Activated naive CD4-positive, alpha-beta T cell treated with anti-CD3 and anti-CD28 coated beads for 36 hours (primary cell): ENCODE data around the gene SPATS1. TPM values are rescaled to one million over a fixed set of nuclear protein-coding genes. Genes with fewer than 3 reads are reported as not detected.
"Not testable (repeated sequence)": the region's sequence is repeated elsewhere in the genome, so short reads cannot be mapped to it uniquely, and the experiment has no call there.

ENCODE experiments used
- CTCF ChIA-PET: fragments of 350-600 bp; sonication (Branson Sonifier 250); formaldehyde crosslinking; loops from one replicate; lab custom pipeline; 2021; ENCODE audit warnings: antibody characterized with exemption; lab: Charles Lee
- DNase-seq: peaks from one replicate; pipeline ENCODE4 v3.0.0-alpha.2; 2020
- H3K27ac Mint-ChIP-seq: one replicate; pipeline ENCODE4 v1.8.0; 2021; ENCODE audit warnings: mild to moderate bottlenecking, mixed read lengths
- H3K27me3 Mint-ChIP-seq: one replicate; pipeline ENCODE4 v1.8.0; 2021; ENCODE audit warnings: low read depth, mixed read lengths
- H3K36me3 Mint-ChIP-seq: one replicate; pipeline ENCODE4 v1.8.0; 2021; ENCODE audit warnings: low read depth, mixed read lengths
- H3K4me1 Mint-ChIP-seq: one replicate; pipeline ENCODE4 v1.8.0; 2021; ENCODE audit warnings: low read depth, mixed read lengths
- H3K4me3 Mint-ChIP-seq: one replicate; pipeline ENCODE4 v1.8.0; 2021; ENCODE audit warnings: mild to moderate bottlenecking, moderate library complexity, mixed read lengths
- H3K9me3 Mint-ChIP-seq: one replicate; pipeline ENCODE4 v1.8.0; 2021; ENCODE audit warnings: mixed read lengths
- intact Hi-C: fragments of 100-400 bp; cut with micrococcal nuclease; formaldehyde crosslinking; loops from one replicate; pipeline ENCODE4 v1.15.1; 2023
- total RNA-seq, 2 experiments: library from RNA; stranded (reverse); gene quantifications; one replicate each; pipeline ENCODE4 v1.2.3, GENCODE V29; 2021

The SPATS1 gene
- total RNA-seq, 2 experiments from 2014 or later: not detected

DNA sequence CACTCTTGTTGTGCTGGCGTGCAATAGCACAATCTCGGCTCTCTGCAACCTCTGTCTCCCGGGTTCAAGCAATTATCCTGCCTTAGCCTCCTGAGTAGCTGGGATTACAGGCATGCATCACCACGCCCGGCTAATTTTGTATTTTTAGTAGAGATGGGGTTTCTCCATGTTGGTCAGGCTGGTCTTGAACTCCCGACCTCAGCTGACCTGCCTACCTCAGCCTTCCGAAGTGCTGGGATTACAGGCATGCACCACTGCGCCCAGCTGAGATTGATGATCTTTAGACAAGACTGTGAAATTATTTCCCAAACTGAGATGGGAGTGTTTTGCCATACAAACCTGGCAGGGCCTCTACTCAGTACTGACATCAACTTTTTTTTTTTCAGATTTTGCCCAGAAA is 27.8 kb upstream of the SPATS1 start:
- H3K36me3 Mint-ChIP-seq, H3K27ac Mint-ChIP-seq, H3K9me3 Mint-ChIP-seq, H3K27me3 Mint-ChIP-seq, H3K4me3 Mint-ChIP-seq, DNase-seq: not testable (repeated sequence)
- intact Hi-C loops: loop anchor here (5.0 kb wide), 1 partner anchor 92 kb away; the partner anchor contains the start of gene SLC29A1
- CTCF ChIA-PET: interaction anchor here (0.7 to 3.9 kb wide), 10 partner anchors 10 to 164 kb away, joined by 3 to 41 read pairs (median 4); partner anchors contain the start of gene TMEM151B
- peaks cover 17% of the 10 kb centered on the region for H3K4me1 Mint-ChIP-seq

DNA sequence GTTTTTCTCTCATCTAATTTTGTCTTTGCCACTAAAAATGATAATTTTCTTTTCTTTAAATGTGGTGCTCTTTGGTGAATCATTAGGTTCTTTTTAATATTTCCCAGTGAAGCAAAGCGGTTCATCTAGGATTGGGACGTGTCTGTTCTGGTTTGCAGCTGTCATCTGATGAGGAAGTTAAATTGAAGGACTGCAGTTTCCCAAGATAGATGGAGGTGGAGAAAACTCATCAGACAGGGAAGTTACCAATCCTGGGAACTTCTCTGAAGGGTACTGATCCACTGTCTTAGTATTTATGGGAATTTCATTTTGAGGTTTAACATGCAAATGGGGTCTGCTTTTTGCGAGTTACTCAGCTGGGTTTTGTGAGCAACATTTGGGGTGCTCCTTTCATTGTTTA is 26.9 kb upstream of the SPATS1 start:
- intact Hi-C loops: no loop called here
- Mint-ChIP-seq H3K4me3 (no peak overlapping the region), H3K27me3 (peaks cover 16% of the 10 kb centered on the region), H3K9me3 (no peaks in the 10 kb centered on the region), H3K27ac (no peak overlapping the region), H3K4me1 (peaks cover 17% of the 10 kb centered on the region), H3K36me3 (peaks cover 2% of the 10 kb centered on the region)
- CTCF ChIA-PET: interaction anchor here (1.0 to 3.9 kb wide), 3 partner anchors 10 to 47 kb away, joined by 3 to 41 read pairs (median 16); partner anchors contain the start of gene TMEM151B
- DNase-seq: no peak

- Mint-ChIP-seq H3K27me3 (peaks cover 16% of the 10 kb centered on the region), H3K4me1 (peaks cover 17% of the 10 kb centered on the region), H3K4me3 (no peak overlapping the region), H3K27ac (no peak overlapping the region), H3K36me3 (peaks cover under 1% of the 10 kb centered on the region), H3K9me3 (no peaks in the 10 kb centered on the region)
- intact Hi-C loops: no loop called here
- CTCF ChIA-PET: interaction anchor here (0.6 kb wide), 1 partner anchor 91 kb away, joined by 3 read pairs; no protein-coding TSS in a partner anchor
- DNase-seq: no peak
These were observed 26.5 kb upstream of the SPATS1 start for GRCh38 chr6:44315951-44316350.

GRCh38 chr6:44316481-44316880 is 26.0 kb upstream of the SPATS1 start:
- intact Hi-C loops: no loop called here
- Mint-ChIP-seq H3K4me1 (peaks cover 16% of the 10 kb centered on the region), H3K27ac (no peak overlapping the region), H3K9me3 (no peaks in the 10 kb centered on the region), H3K27me3 (peaks cover 16% of the 10 kb centered on the region), H3K4me3 (no peak overlapping the region), H3K36me3 (no peaks in the 10 kb centered on the region)
- no peak for DNase-seq
- CTCF ChIA-PET: interaction anchor here (0.6 kb wide), 1 partner anchor 91 kb away, joined by 3 read pairs; no protein-coding TSS in a partner anchor

DNA sequence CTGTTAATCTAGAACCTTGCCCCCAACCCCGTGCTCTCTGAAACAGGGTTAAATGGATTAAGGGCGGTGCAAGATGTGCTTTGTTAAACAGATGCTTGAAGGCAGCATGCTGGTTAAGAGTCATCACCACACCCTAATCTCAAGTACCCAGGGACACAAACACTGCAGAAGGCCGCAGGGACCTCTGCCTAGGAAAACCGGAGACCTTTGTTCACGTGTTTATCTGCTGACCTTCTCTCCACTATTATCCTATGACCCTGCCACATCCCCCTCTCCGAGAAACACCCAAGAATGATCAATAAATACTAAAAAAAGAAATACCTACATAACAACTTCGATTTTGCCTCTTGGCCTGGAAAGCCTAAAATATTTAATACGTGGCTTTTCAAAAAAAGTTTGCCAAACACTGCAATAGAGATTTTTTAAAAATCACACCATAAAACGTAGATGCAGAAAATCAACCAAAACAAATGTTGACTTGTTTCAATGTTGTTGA is 25.3 kb upstream of the SPATS1 start:
- H3K4me3 Mint-ChIP-seq, DNase-seq, intact Hi-C loops, H3K27ac Mint-ChIP-seq, H3K9me3 Mint-ChIP-seq, H3K36me3 Mint-ChIP-seq, H3K4me1 Mint-ChIP-seq, CTCF ChIA-PET: not testable (repeated sequence)
- H3K27me3 Mint-ChIP-seq: peaks cover 16% of the 10 kb centered on the region

- Mint-ChIP-seq H3K9me3 (no peaks in the 10 kb centered on the region), H3K27ac (no peak overlapping the region), H3K36me3 (no peaks in the 10 kb centered on the region), H3K4me3 (no peak overlapping the region), H3K4me1 (no peaks in the 10 kb centered on the region), H3K27me3 (peaks cover 16% of the 10 kb centered on the region)
- CTCF ChIA-PET: interaction anchor here (0.9 kb wide), 1 partner anchor 8 kb away, joined by 3 read pairs; the partner anchor contains the start of gene AARS2
- intact Hi-C loops: no loop called here
- no peak for DNase-seq
These were observed 21.2 kb upstream of the SPATS1 start for GRCh38 chr6:44321210-44321609.

DNA sequence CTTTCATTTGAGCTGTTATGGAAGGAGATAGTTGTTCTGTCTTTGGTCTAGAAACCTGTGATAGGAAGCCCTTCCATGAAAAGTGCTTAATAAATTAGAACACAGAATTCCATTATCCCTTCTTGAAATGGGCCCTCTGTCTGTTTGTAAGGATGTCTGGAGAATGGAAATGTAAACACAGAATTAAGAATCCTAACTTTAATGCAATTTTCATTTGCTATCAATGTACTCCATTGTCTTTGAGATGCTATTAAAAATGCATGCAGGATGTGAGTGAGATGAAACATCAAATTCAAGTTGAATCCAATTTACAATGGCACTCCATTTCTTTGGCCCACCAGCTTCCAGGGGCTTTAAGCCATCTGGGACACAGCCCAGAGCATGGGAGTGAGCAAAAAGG is 15.4 kb upstream of the SPATS1 start:
- H3K4me3 Mint-ChIP-seq: no peak overlapping the region
- no peak overlapping the region for H3K27ac Mint-ChIP-seq
- no peaks in the 10 kb centered on the region for H3K9me3 Mint-ChIP-seq
- CTCF ChIA-PET: interaction anchor here (1.0 to 1.9 kb wide), 3 partner anchors 12 to 59 kb away, joined by 4 to 5 read pairs (median 4); partner anchors contain the start of gene AARS2
- H3K36me3 Mint-ChIP-seq: no peaks in the 10 kb centered on the region
- no peaks in the 10 kb centered on the region for H3K4me1 Mint-ChIP-seq
- DNase-seq: no peak
- intact Hi-C loops: no loop called here
- peaks cover 16% of the 10 kb centered on the region for H3K27me3 Mint-ChIP-seq

DNA sequence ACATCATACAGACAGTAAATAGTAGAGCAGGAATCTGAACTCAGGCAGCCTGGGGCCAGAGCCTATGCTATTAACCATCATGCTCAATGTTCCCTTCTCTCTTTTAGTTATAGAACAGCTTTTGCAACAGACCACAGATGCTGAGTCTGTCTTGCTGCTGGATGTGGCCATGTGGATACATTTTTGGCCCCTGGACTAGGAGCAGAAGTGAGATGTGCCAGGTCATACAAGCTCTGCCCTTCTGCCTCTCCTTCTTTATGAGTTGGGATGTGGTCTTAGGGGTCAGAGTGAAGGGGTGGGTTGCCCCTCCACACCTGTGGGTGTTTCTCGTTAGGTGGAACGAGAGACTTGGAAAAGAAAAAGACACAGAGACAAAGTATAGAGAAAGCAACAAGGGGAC is 14.7 kb upstream of the SPATS1 start:
- Mint-ChIP-seq H3K9me3 (no peaks in the 10 kb centered on the region), H3K27ac (no peak overlapping the region), H3K4me1 (no peaks in the 10 kb centered on the region), H3K4me3 (no peak overlapping the region), H3K36me3 (no peaks in the 10 kb centered on the region), H3K27me3 (peaks cover 16% of the 10 kb centered on the region)
- DNase-seq: no peak
- intact Hi-C loops: no loop called here
- CTCF ChIA-PET: no interaction called here

GRCh38 chr6:44328203-44328602 is 14.2 kb upstream of the SPATS1 start:
- H3K4me1 Mint-ChIP-seq, intact Hi-C loops, H3K9me3 Mint-ChIP-seq, H3K36me3 Mint-ChIP-seq, H3K4me3 Mint-ChIP-seq, CTCF ChIA-PET, DNase-seq, H3K27ac Mint-ChIP-seq: not testable (repeated sequence)
- peaks cover 16% of the 10 kb centered on the region for H3K27me3 Mint-ChIP-seq

- Mint-ChIP-seq H3K27ac (no peak overlapping the region), H3K4me1 (no peaks in the 10 kb centered on the region), H3K27me3 (peaks cover 16% of the 10 kb centered on the region), H3K4me3 (no peak overlapping the region), H3K9me3 (no peaks in the 10 kb centered on the region), H3K36me3 (no peaks in the 10 kb centered on the region)
- CTCF ChIA-PET: interaction anchor here (0.7 to 1.3 kb wide), 2 partner anchors 8 to 17 kb away, joined by 3 to 6 read pairs; partner anchors contain the start of gene AARS2
- intact Hi-C loops: no loop called here
- DNase-seq: no peak
These were observed 12.6 kb upstream of the SPATS1 start for GRCh38 chr6:44329858-44330257.

DNA sequence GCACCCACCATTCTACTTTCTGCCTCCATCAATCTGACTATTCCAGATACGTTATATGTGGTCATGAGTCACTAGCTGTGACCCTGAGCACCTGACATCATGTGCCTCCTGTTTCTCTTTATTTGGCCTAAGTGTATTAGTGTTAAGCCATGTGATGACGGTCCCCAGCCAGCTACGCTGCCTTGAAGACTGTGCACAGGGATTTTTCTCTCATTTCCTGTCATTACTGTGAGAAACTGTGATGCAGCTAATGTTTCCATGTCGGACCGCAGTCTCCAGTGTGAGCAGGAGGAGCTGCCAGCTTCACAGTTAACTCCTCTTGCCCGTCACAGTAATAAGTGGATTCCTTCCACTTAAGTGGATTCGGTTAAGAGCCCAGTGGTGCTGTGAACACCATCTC is 9.9 kb upstream of the SPATS1 start:
- DNase-seq: no peak
- no peak overlapping the region for H3K4me3 Mint-ChIP-seq
- H3K36me3 Mint-ChIP-seq: no peaks in the 10 kb centered on the region
- peaks cover 17% of the 10 kb centered on the region for H3K27me3 Mint-ChIP-seq
- no peaks in the 10 kb centered on the region for H3K9me3 Mint-ChIP-seq
- CTCF ChIA-PET: interaction anchor here (0.5 to 8.6 kb wide), 4 partner anchors 28 to 220 kb away, joined by 3 to 164 read pairs (median 4); partner anchors contain the start of genes NFKBIE and TMEM151B
- intact Hi-C loops: no loop called here
- H3K4me1 Mint-ChIP-seq: no peaks in the 10 kb centered on the region
- no peak overlapping the region for H3K27ac Mint-ChIP-seq

GRCh38 chr6:44333273-44333919 is 9.1 kb upstream of the SPATS1 start:
- no peak overlapping the region for H3K4me3 Mint-ChIP-seq
- H3K27me3 Mint-ChIP-seq: peaks cover 12% of the 10 kb centered on the region
- CTCF ChIA-PET: interaction anchor here (0.7 to 8.6 kb wide), 5 partner anchors 15 to 98 kb away, joined by 3 to 164 read pairs (median 3); partner anchors contain the start of genes AARS2, NFKBIE and TMEM151B
- H3K36me3 Mint-ChIP-seq: no peaks in the 10 kb centered on the region
- H3K27ac Mint-ChIP-seq: no peak overlapping the region
- no peaks in the 10 kb centered on the region for H3K4me1 Mint-ChIP-seq
- no peak for DNase-seq
- no peaks in the 10 kb centered on the region for H3K9me3 Mint-ChIP-seq
- intact Hi-C loops: no loop called here
